ENCODE data around the gene PSMG3.
A peak's percentile ranks its signal among the peaks of the same experiment; 100 is the strongest.

The PSMG3 gene

GRCh38 chr7:1554333-1555045 is 15.3 kb downstream of the PSMG3 start:
- Histone ChIP-seq H3K36me3 (ENCODE audit: control insufficient read depth in 1 of 2, insufficient read depth in 2 of 2, low read length in 2 of 2) (no peaks in the 10 kb centered on the region), H3K4me1 (ENCODE audit: control insufficient read depth in 1 of 2, insufficient read depth in 2 of 2, low read length in 2 of 2) (peaks cover 0 to 11% of the 10 kb centered on the region in 2 donors), H3K4me3 (ENCODE audit: low read depth in 1 of 2, low read length in 2 of 2) (peak overlapping the region in 1 of 2 donors; percentile 26), H3K27ac (ENCODE audit: low read length) (no peak overlapping the region), H3K27me3 (ENCODE audit: low read depth, low read length) (no peaks in the 10 kb centered on the region), H3K9me3 (ENCODE audit: control insufficient read depth in 1 of 2, low read length in 2 of 2) (no peaks in the 10 kb centered on the region)

- no peaks in the 10 kb centered on the region for H3K9me3 ChIP-seq (ENCODE audit: control insufficient read depth in 1 of 2, low read length in 2 of 2)
- no peaks in the 10 kb centered on the region for H3K27me3 ChIP-seq (ENCODE audit: low read depth, low read length)
- H3K4me3 ChIP-seq (ENCODE audit: low read depth in 1 of 2, low read length in 2 of 2), result no peak overlapping the region
- no peak overlapping the region for H3K27ac ChIP-seq (ENCODE audit: low read length)
- peaks cover 0 to 11% of the 10 kb centered on the region in 2 donors for H3K4me1 ChIP-seq (ENCODE audit: control insufficient read depth in 1 of 2, insufficient read depth in 2 of 2, low read length in 2 of 2)
- no peaks in the 10 kb centered on the region for H3K36me3 ChIP-seq (ENCODE audit: control insufficient read depth in 1 of 2, insufficient read depth in 2 of 2, low read length in 2 of 2)
Measured at GRCh38 chr7:1553512-1554210, 16.2 kb downstream of the PSMG3 start.

GRCh38 chr7:1552200-1552599 is 17.6 kb downstream of the PSMG3 start:
- Histone ChIP-seq H3K4me3 (ENCODE audit: low read depth in 1 of 2, low read length in 2 of 2) (no peak overlapping the region), H3K36me3 (ENCODE audit: control insufficient read depth in 1 of 2, insufficient read depth in 2 of 2, low read length in 2 of 2) (no peaks in the 10 kb centered on the region), H3K4me1 (ENCODE audit: control insufficient read depth in 1 of 2, insufficient read depth in 2 of 2, low read length in 2 of 2) (peaks cover 0 to 11% of the 10 kb centered on the region in 2 donors), H3K9me3 (ENCODE audit: control insufficient read depth in 1 of 2, low read length in 2 of 2) (no peaks in the 10 kb centered on the region), H3K27ac (ENCODE audit: low read length) (no peak overlapping the region), H3K27me3 (ENCODE audit: low read depth, low read length) (no peaks in the 10 kb centered on the region)

- H3K4me1 ChIP-seq (ENCODE audit: control insufficient read depth in 1 of 2, insufficient read depth in 2 of 2, low read length in 2 of 2), result peaks cover 0 to 8% of the 10 kb centered on the region in 2 donors
- H3K4me3 ChIP-seq (ENCODE audit: low read depth in 1 of 2, low read length in 2 of 2), result no peak overlapping the region
- no peaks in the 10 kb centered on the region for H3K36me3 ChIP-seq (ENCODE audit: control insufficient read depth in 1 of 2, insufficient read depth in 2 of 2, low read length in 2 of 2)
- H3K9me3 ChIP-seq (ENCODE audit: control insufficient read depth in 1 of 2, low read length in 2 of 2), result no peaks in the 10 kb centered on the region
- H3K27me3 ChIP-seq (ENCODE audit: low read depth, low read length), result no peaks in the 10 kb centered on the region
- no peak overlapping the region for H3K27ac ChIP-seq (ENCODE audit: low read length)
Measured at GRCh38 chr7:1550846-1551155, 19.0 kb downstream of the PSMG3 start.

GRCh38 chr7:1550005-1550845 is 19.6 kb downstream of the PSMG3 start:
- Histone ChIP-seq H3K36me3 (ENCODE audit: control insufficient read depth in 1 of 2, insufficient read depth in 2 of 2, low read length in 2 of 2) (no peaks in the 10 kb centered on the region), H3K27me3 (ENCODE audit: low read depth, low read length) (no peaks in the 10 kb centered on the region), H3K27ac (ENCODE audit: low read length) (no peak overlapping the region), H3K4me1 (ENCODE audit: control insufficient read depth in 1 of 2, insufficient read depth in 2 of 2, low read length in 2 of 2) (peaks cover 0 to 2% of the 10 kb centered on the region in 2 donors), H3K4me3 (ENCODE audit: low read depth in 1 of 2, low read length in 2 of 2) (no peak overlapping the region), H3K9me3 (ENCODE audit: control insufficient read depth in 1 of 2, low read length in 2 of 2) (no peaks in the 10 kb centered on the region)

- Histone ChIP-seq H3K9me3 (ENCODE audit: control insufficient read depth in 1 of 2, low read length in 2 of 2) (no peaks in the 10 kb centered on the region), H3K27ac (ENCODE audit: low read length) (no peak overlapping the region), H3K27me3 (ENCODE audit: low read depth, low read length) (no peaks in the 10 kb centered on the region), H3K36me3 (ENCODE audit: control insufficient read depth in 1 of 2, insufficient read depth in 2 of 2, low read length in 2 of 2) (no peaks in the 10 kb centered on the region), H3K4me1 (ENCODE audit: control insufficient read depth in 1 of 2, insufficient read depth in 2 of 2, low read length in 2 of 2) (no peaks in the 10 kb centered on the region), H3K4me3 (ENCODE audit: low read depth in 1 of 2, low read length in 2 of 2) (no peak overlapping the region)
Measured at GRCh38 chr7:1549357-1550004, 20.4 kb downstream of the PSMG3 start.

- peaks cover 0 to 5% of the 10 kb centered on the region in 2 donors for H3K36me3 ChIP-seq (ENCODE audit: control insufficient read depth in 1 of 2, insufficient read depth in 2 of 2, low read length in 2 of 2)
- H3K27ac ChIP-seq (ENCODE audit: low read length), result no peak overlapping the region
- no peaks in the 10 kb centered on the region for H3K4me1 ChIP-seq (ENCODE audit: control insufficient read depth in 1 of 2, insufficient read depth in 2 of 2, low read length in 2 of 2)
- H3K4me3 ChIP-seq (ENCODE audit: low read depth in 1 of 2, low read length in 2 of 2), result no peak overlapping the region
- no peaks in the 10 kb centered on the region for H3K27me3 ChIP-seq (ENCODE audit: low read depth, low read length)
- H3K9me3 ChIP-seq (ENCODE audit: control insufficient read depth in 1 of 2, low read length in 2 of 2), result no peaks in the 10 kb centered on the region
Measured at GRCh38 chr7:1548944-1549343, 20.9 kb downstream of the PSMG3 start.

GRCh38 chr7:1548438-1548831 is 21.4 kb downstream of the PSMG3 start:
- H3K36me3 ChIP-seq (ENCODE audit: control insufficient read depth in 1 of 2, insufficient read depth in 2 of 2, low read length in 2 of 2), result peaks cover 0 to 10% of the 10 kb centered on the region in 2 donors
- no peaks in the 10 kb centered on the region for H3K4me1 ChIP-seq (ENCODE audit: control insufficient read depth in 1 of 2, insufficient read depth in 2 of 2, low read length in 2 of 2)
- no peaks in the 10 kb centered on the region for H3K27me3 ChIP-seq (ENCODE audit: low read depth, low read length)
- no peaks in the 10 kb centered on the region for H3K9me3 ChIP-seq (ENCODE audit: control insufficient read depth in 1 of 2, low read length in 2 of 2)
- H3K4me3 ChIP-seq (ENCODE audit: low read depth in 1 of 2, low read length in 2 of 2), result no peak overlapping the region
- H3K27ac ChIP-seq (ENCODE audit: low read length), result no peak overlapping the region

- H3K4me3 ChIP-seq (ENCODE audit: low read depth in 1 of 2, low read length in 2 of 2), result no peak overlapping the region
- H3K27me3 ChIP-seq (ENCODE audit: low read depth, low read length), result no peaks in the 10 kb centered on the region
- no peaks in the 10 kb centered on the region for H3K4me1 ChIP-seq (ENCODE audit: control insufficient read depth in 1 of 2, insufficient read depth in 2 of 2, low read length in 2 of 2)
- no peak overlapping the region for H3K27ac ChIP-seq (ENCODE audit: low read length)
- H3K36me3 ChIP-seq (ENCODE audit: control insufficient read depth in 1 of 2, insufficient read depth in 2 of 2, low read length in 2 of 2), result peaks cover 0 to 15% of the 10 kb centered on the region in 2 donors
- H3K9me3 ChIP-seq (ENCODE audit: control insufficient read depth in 1 of 2, low read length in 2 of 2), result no peaks in the 10 kb centered on the region
Measured at GRCh38 chr7:1547777-1548437, 21.9 kb downstream of the PSMG3 start.

GRCh38 chr7:1546909-1547776 is 22.7 kb downstream of the PSMG3 start:
- Histone ChIP-seq H3K36me3 (ENCODE audit: control insufficient read depth in 1 of 2, insufficient read depth in 2 of 2, low read length in 2 of 2) (peaks cover 0 to 21% of the 10 kb centered on the region in 2 donors), H3K4me3 (ENCODE audit: low read depth in 1 of 2, low read length in 2 of 2) (no peak overlapping the region), H3K27me3 (ENCODE audit: low read depth, low read length) (no peaks in the 10 kb centered on the region), H3K27ac (ENCODE audit: low read length) (no peak overlapping the region), H3K4me1 (ENCODE audit: control insufficient read depth in 1 of 2, insufficient read depth in 2 of 2, low read length in 2 of 2) (no peaks in the 10 kb centered on the region), H3K9me3 (ENCODE audit: control insufficient read depth in 1 of 2, low read length in 2 of 2) (no peaks in the 10 kb centered on the region)
